HG03457 (cell line): ENCODE data around the gene SORCS3.
"Not testable (repeated sequence)": the region's sequence is repeated elsewhere in the genome, so short reads cannot be mapped to it uniquely, and the experiment has no call there.

Experiments
- ATAC-seq: cut with Tn5 transposase; IDR thresholded peaks from one replicate; pipeline ENCODE4 v1.9.1; 2021; ENCODE audit warnings: moderate number of reproducible peaks; ENCODE audit not compliant: unreplicated experiment

The SORCS3 gene

GRCh38 chr10:104689105-104689504, 48.0 kb downstream of the SORCS3 start:
- no peak for ATAC-seq

GRCh38 chr10:104689547-104689946, 48.5 kb downstream of the SORCS3 start:
- no peak for ATAC-seq

DNA sequence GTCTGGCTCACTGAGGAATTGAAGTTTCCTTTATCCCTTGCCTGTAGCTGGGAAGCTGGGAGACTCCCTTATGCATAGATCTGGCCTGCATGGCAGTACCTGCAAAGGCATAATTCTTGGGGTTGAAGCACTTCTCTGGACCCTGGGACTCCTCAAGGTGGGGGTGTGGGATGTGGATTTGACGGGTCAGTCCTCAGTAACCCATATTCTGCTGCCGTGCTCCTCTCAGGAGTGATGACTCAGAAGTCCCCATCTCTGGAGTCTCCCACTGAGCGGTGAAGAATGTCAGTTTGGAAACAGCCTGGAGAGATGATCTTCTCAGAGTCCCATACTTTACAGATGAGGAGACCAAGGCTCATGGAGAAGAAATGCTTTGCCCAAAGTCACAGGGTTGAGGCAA, 49.0 kb downstream of the SORCS3 start:
- ATAC-seq = no peak

GRCh38 chr10:104690959-104691358, 49.9 kb downstream of the SORCS3 start:
- ATAC-seq = no peak

DNA sequence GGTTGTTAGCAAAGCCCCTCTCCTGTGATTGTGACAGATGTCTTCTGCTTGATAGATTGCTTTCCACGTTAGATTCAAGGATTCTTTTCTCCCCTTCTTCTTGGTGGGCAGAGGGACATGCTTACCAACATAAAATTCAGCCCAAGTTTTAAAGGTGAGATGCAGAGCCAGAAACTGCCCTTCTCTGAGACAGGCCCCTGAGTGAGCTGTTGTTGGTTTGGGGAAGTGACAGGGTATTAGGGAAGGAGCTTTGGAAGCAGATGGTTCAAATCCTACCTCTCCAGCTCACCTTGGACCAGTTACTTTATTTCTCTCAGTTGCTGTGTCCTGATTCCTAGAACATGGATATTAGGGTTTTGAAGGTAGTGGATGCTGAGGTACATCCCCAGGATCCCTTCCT, 53.0 kb downstream of the SORCS3 start:
- no peak for ATAC-seq

DNA sequence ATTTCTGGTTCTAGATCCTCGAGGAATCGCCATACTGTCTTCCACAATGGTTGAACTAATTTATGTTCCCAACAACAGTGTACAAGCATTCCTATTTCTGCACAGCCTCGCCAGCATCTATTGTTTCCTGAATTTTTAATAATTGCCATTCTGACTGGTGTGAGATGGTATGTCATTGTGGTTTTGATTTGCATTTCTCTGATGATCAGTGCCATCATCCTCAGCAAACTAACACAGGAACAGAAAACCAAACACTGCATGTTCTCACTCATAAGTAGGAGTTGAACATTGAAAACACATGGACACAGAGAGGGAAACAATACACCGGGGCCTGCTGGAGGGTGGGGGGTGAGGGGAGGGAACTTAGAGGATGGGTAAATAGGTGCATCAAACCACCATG, 62.2 kb downstream of the SORCS3 start:
- not testable (repeated sequence) for ATAC-seq

GRCh38 chr10:104706886-104707285, 65.8 kb downstream of the SORCS3 start:
- no peak for ATAC-seq

DNA sequence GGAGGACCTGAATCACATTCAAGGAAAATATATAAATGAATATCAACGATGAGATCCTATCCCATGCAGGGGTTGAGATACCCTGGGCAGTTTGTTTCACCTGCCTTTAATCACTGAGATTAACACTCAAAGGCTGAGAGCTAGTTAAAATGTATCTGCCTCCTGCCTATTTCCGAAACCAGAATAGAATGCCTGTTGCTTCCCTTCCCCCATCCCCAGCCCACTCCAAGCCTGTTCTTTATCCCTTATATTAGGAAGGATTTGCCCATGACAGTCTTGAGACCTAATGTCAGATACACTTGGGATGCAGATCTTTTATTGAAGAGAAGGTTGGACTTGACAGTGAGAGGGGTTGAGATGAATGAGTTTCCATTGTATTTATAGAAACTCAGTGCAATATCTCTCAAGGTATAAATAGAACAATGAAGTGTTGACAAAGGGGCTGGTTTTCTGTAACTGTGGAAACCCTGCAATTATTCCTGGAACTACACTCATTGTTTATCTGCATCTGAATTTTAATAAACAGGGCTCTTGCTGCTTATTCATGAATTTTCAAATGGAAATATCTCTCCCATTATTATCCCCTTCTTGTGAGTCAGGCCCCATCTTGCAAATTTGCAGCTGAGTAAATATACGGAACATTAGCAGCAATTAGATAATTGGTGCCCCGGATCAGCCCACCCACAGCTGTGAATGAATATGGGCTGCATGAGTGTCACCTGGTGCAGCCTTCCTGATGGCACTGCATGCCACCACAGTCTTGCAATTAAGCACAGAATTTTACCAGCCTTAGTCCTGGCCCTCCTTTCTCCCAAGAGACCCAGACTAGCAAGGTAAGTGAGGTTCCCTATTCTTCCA, 66.7 kb downstream of the SORCS3 start:
- no peak for ATAC-seq

DNA sequence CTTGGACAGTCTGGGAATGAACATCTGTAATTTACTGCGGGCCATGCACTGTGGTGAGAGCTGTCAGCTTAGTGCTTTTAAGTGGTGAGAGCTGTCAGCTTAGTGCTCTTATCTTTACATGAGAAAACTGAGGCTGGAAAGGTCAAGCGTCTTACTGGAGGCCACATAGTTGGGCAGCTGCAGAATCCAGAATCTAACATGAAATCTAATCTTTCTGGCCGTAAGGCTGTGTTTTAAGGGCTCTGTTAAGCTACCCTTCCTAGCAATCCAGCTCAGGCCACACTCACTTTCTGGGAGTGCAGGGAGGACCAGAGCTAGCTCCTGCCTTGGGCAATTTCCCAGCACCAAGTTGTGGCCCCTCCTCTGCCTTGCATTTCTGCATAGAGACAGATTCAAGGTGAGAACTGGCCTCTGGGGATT, 70.2 kb downstream of the SORCS3 start:
- ATAC-seq = no peak

GRCh38 chr10:104730593-104730992, 89.5 kb downstream of the SORCS3 start:
- ATAC-seq = not testable (repeated sequence)

DNA sequence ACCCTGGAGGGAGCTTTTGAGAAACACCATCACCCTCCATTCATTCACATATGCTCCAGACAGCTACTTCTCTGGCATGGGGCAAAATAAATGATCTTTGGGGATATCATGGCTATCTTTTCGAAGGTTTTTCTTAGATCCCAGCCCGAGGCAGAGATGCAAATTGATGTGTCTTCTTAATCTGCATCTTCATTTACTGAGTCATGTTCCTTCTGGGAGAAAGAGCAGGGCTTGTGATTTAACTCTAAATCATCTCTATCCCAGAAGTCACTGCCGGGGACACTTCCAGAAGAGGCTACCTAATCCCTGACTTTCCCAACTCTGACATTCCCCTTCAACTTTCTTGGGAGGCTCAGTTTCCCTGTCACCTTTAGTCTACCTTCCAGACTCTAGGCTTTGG, 90.1 kb downstream of the SORCS3 start:
- no peak for ATAC-seq

DNA sequence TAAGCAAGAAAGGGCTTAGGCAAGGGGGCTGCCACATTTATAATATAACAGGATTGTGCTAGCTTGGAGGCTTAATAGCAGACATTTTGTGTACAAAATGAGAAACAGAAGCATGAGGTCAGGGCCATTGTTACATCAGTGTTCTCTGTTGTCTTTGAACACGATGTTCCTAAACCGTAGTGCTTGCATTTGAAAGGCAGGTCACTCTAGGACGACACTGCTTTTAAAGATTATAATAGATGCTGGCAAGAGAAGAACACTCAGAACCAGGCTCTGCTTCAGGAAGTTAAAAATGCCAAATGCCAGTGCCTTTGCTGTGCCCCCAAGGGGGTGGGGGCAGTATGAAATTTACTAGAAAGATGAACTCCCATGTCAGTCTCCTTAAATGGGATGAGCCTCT, 91.1 kb downstream of the SORCS3 start:
- no peak for ATAC-seq

DNA sequence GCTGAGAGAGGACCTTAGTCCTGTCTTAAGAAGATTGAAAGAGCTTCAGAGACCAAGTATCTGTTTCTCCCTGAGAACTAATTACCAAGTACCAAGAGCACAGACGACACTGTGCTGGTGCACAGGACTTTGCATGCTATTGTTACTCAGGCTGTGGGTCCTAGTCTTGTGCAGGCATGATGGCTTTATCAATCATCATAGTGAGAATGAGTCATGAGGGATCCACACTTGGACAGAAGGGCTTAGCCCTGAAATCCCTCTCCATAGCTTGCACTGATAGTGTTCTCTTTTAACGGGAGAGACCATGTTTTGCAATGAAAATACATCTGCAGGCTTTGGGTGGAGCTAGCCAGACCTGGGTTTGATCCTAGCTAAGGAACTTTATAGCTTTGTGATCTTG, 93.3 kb downstream of the SORCS3 start:
- ATAC-seq = no peak

DNA sequence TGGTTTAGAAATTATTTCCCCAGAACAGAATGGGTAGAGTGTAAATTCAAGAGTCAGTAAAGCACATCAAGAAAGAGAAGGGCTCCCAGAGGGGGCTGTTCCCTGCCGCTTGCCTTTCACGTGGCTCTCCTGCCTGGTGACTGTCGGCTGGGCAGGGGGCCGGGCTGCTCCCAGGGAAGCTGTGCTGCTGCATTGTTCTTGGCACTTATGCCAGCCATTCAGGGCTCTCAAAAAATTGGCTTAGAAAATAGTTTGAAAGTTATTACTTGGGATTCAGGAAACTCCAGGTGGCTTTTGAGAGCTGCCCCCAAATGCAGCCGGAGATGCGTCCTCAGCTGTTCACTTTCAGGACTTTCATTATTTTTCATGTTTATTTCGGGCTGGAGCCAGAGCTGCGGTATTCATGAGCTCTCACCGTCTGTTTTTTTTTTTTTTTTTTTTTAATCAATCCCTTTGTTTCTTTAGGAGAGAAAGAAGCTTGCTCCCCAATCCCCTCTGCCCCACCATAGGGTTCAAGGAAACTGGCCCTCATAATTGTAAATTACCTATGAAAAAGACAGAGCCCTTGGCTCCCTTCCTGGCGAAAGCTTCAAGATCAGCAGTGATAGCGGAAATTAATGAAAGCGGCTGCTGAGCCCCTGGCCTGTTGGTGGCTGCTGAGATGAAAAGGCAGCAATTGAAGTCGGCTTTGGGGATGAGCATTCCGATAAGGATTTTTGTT, 94.1 kb downstream of the SORCS3 start:
- no peak for ATAC-seq

GRCh38 chr10:104735757-104736391, 94.8 kb downstream of the SORCS3 start:
- no peak for ATAC-seq

DNA sequence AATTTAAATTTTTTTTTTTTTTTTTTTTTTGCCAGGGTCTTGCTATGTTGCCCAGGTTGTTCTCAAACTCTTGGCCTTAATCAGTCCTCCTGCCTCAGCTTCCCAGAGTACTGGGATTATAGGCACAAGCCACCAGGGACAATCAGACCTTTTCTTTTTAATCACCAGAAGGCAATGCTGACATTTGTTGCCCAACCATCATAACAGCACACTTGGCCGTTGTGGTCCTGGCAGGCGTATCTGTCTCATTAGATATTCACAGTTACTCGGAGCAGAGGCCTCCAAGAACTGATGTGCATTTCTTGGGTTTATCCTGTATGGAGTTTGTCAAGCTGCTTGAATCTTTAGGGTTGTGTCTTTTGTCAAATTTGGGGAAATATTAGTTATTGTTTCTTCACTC, 100.0 kb downstream of the SORCS3 start:
- ATAC-seq = no peak

DNA sequence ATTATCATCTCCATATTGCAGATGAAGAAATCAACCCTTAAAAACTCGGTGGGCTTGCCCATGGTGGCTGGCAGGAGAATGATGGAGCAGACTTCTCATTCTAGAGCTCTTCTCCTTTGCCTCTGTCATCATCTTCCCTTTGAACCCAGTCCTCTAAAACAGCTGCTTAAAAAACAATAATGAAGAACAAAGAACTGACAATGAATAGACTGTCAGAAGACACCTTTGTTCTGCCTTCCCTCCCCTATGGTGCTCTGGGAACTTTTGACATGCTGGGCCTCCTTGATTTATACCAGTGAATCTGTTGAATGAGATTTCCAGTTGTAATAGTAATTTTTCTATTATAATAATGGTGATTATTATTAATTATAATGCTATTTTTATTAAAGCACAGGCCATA, 103.0 kb downstream of the SORCS3 start:
- no peak for ATAC-seq

DNA sequence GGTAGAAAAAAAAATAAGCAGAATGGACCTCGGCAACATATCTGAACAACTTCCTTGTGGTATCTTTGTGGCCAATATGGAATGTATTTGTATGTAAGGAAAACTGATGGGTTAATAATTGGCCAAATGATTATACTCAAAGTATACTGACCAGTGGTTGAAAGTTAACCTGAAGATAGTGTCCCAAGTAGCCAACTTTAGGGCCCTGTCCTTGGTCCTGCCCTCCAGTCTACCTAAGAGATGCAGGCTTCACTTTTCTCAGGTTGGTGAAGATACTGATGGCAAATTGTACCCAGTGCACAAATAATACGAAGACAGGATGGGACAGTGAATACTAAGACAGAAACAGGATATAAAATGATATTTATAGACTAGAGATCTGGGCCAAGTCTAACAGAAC, 109.2 kb downstream of the SORCS3 start:
- ATAC-seq = no peak

- ATAC-seq = no peak
These were observed 121.7 kb downstream of the SORCS3 start for GRCh38 chr10:104762793-104763192.

GRCh38 chr10:104766341-104766740, 125.3 kb downstream of the SORCS3 start:
- ATAC-seq = no peak

GRCh38 chr10:104767282-104767681, 126.2 kb downstream of the SORCS3 start:
- no peak for ATAC-seq

- ATAC-seq = no peak
These were observed 126.7 kb downstream of the SORCS3 start for GRCh38 chr10:104767745-104768144.
